ENCODE measurements around the gene KNTC1.
"Not testable (repeated sequence)": the region's sequence is repeated elsewhere in the genome, so short reads cannot be mapped to it uniquely, and the experiment has no call there.

KNTC1 gene

DNA sequence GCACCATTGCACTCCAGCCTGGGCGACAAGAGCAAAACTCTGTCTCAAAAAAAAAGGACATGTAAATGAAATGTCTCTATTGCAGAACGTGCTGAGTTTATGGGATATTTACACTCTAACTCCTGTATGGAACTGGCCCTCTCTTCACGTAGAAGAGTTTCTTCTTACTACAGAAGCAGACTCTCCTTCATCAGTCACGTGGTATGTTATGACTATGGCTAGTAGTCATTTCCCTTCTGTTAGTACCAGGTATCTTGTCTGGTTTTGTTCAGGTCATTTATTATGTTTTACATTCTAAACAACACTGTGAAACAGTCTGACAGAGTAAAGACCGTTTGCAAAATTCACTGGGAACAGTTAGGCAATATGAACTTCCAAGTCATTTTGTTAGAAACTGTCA, 20.3 kb downstream of the KNTC1 start:
- H3K79me2 ChIP-seq (ENCODE audit: low read length) = peaks cover 5% of the 10 kb centered on the region; the same call in 1 of the 2 replicates
- H3K36me3 ChIP-seq (replicated peaks; ENCODE audit: low read depth, low read length) = peaks cover 45% of the 10 kb centered on the region
- no peaks in the 10 kb centered on the region for H3K9me3 ChIP-seq (ENCODE audit: insufficient read depth, low read length)
- no peak overlapping the region for H3K27ac ChIP-seq (ENCODE audit: low read length)
- no peak overlapping the region for H3K4me3 ChIP-seq (ENCODE audit: low read length)
- TF ChIP-seq, protein P1, sequence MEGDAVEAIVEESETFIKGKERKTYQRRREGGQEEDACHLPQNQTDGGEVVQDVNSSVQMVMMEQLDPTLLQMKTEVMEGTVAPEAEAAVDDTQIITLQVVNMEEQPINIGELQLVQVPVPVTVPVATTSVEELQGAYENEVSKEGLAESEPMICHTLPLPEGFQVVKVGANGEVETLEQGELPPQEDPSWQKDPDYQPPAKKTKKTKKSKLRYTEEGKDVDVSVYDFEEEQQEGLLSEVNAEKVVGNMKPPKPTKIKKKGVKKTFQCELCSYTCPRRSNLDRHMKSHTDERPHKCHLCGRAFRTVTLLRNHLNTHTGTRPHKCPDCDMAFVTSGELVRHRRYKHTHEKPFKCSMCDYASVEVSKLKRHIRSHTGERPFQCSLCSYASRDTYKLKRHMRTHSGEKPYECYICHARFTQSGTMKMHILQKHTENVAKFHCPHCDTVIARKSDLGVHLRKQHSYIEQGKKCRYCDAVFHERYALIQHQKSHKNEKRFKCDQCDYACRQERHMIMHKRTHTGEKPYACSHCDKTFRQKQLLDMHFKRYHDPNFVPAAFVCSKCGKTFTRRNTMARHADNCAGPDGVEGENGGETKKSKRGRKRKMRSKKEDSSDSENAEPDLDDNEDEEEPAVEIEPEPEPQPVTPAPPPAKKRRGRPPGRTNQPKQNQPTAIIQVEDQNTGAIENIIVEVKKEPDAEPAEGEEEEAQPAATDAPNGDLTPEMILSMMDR (IDR thresholded peaks at IDR 0.05; ENCODE audit: low read depth, low read length) = no peak
- TF ChIP-seq EZH2phosphoT487 (IDR thresholded peaks at IDR 0.05; ENCODE audit: low read depth) = no peak
- no peak overlapping the region for H2AFZ ChIP-seq (ENCODE audit: low read depth, low read length)
- no peaks in the 10 kb centered on the region for H4K20me1 ChIP-seq (ENCODE audit: insufficient read depth, low read length)
- peak overlapping the region; percentile 8 for H3K4me2 ChIP-seq (ENCODE audit: low read length)
- H3K4me1 ChIP-seq (ENCODE audit: low read length) = peaks cover 45% of the 10 kb centered on the region
- no peaks in the 10 kb centered on the region for H3K27me3 ChIP-seq (ENCODE audit: low read depth, low read length)
- no peak overlapping the region for H3K9ac ChIP-seq (ENCODE audit: low read length)

DNA sequence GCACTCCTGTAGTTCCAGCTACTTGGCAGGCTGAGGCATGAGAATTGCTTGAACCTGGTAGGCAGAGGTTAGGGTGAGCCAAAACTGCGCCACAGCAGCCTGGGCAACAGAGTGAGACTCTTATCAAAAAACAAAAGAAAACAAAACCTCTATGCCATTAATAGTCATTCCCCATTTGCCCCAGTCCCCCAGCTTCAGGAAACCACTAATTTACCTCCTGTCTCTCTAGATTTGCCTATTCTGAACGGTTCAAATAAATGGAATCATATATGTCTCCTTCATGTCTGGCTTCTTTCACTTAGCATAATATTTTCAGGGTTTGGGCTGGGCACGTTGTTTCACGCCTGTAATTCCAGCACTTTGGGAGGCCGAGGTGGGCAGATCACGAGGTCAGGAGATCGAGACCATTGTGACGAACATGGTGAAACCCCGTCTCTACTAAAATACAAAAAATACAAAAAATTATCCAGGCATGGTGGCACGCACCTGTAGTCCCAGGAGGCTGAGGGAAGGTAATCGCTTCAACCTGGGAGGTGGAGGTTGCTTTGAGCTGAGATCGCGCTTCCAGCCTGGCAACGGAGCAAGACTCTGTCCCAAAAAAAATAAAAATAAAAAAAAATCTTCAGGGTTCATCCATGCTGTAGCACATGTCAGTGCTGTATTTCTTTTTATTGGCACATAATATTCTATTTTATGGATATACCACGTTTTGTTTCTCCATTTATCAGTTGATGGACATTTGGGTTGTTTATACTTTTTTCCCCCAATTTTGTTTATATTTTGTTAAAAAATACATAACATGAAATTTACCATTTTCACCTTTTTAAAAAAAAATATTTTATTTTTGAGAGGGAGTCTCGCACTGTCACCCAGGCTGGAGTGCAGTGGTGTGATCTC, 31.9 kb downstream of the KNTC1 start:
- H3K4me3 ChIP-seq (ENCODE audit: low read length) = no peak overlapping the region
- H3K27me3 ChIP-seq (ENCODE audit: low read depth, low read length) = no peaks in the 10 kb centered on the region
- TF ChIP-seq, protein P1 (IDR thresholded peaks at IDR 0.05; ENCODE audit: low read depth, low read length) = no peak
- no peak overlapping the region for H3K4me2 ChIP-seq (ENCODE audit: low read length)
- peaks cover 4% of the 10 kb centered on the region; the same call in 1 of the 2 replicates for H3K79me2 ChIP-seq (ENCODE audit: low read length)
- no peak overlapping the region for H3K27ac ChIP-seq (ENCODE audit: low read length)
- no peak overlapping the region for H3K9ac ChIP-seq (ENCODE audit: low read length)
- H3K4me1 ChIP-seq (ENCODE audit: low read length) = peaks cover 4% of the 10 kb centered on the region; the same call in 1 of the 2 replicates
- H2AFZ ChIP-seq (ENCODE audit: low read depth, low read length) = no peak overlapping the region
- no peaks in the 10 kb centered on the region for H3K9me3 ChIP-seq (ENCODE audit: insufficient read depth, low read length)
- peaks cover 48% of the 10 kb centered on the region for H3K36me3 ChIP-seq (replicated peaks; ENCODE audit: low read depth, low read length)
- no peaks in the 10 kb centered on the region for H4K20me1 ChIP-seq (ENCODE audit: insufficient read depth, low read length)

DNA sequence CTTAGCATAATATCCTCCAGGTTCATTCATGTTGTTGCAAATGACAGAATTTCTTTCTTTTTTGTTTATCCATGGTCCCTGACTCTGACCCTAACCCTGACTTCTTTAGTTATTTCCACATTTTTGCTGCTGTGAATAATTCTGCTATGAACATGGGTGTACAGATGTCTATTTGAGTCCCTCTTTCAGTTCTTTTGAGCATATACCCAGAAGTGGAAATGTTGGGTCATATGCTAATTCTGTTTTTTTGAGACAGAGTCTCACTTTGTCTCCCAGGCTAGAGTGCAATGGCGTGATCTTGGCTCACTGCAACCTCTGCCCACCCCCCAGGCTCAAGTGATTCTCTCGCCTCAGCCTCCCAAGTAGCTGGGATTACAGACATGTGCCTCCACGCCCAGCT, 33.1 kb downstream of the KNTC1 start:
- Histone ChIP-seq H3K36me3 (replicated peaks; ENCODE audit: low read depth, low read length) (peaks cover 48% of the 10 kb centered on the region), H3K4me3 (ENCODE audit: low read length) (no peak overlapping the region), H3K79me2 (ENCODE audit: low read length) (no peaks in the 10 kb centered on the region), H3K9me3 (ENCODE audit: insufficient read depth, low read length) (no peaks in the 10 kb centered on the region), H3K4me2 (ENCODE audit: low read length) (no peak overlapping the region), H4K20me1 (ENCODE audit: insufficient read depth, low read length) (no peaks in the 10 kb centered on the region), H3K27me3 (ENCODE audit: low read depth, low read length) (no peaks in the 10 kb centered on the region), H3K4me1 (ENCODE audit: low read length) (peaks cover 4% of the 10 kb centered on the region; the same call in 1 of the 2 replicates), H3K9ac (ENCODE audit: low read length) (no peak overlapping the region), H2AFZ (ENCODE audit: low read depth, low read length) (no peak overlapping the region), H3K27ac (ENCODE audit: low read length) (peak overlapping the region; percentile 20; the same call in 1 of the 2 replicates)
- TF ChIP-seq EZH2phosphoT487 (IDR thresholded peaks at IDR 0.05; ENCODE audit: low read depth) = no peak
- TF ChIP-seq, protein P1 (IDR thresholded peaks at IDR 0.05; ENCODE audit: low read depth, low read length) = no peak

DNA sequence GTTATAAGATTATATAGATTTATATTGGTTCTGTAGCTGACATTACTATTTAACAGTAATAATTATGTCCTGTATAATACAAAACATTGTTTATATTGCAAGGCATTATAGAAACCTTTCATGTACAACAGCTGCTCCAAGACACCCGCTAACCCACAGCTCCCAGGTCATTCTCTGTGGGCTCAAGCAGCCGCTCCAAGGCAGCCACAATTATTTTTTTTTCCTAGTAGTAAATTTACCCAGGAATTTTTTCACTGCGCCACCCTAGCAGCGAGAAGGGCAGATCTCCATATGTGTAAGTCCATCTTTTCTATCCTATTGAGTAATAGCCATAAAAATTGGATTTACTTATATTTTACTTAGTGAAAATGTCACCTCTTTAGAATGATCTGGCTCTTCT, 36.3 kb downstream of the KNTC1 start:
- H3K79me2 ChIP-seq (ENCODE audit: low read length) = no peaks in the 10 kb centered on the region
- no peaks in the 10 kb centered on the region for H3K9me3 ChIP-seq (ENCODE audit: insufficient read depth, low read length)
- no peaks in the 10 kb centered on the region for H4K20me1 ChIP-seq (ENCODE audit: insufficient read depth, low read length)
- H3K4me3 ChIP-seq (ENCODE audit: low read length) = no peak overlapping the region
- TF ChIP-seq, protein P1 (IDR thresholded peaks at IDR 0.05; ENCODE audit: low read depth, low read length) = no peak
- no peak for TF ChIP-seq EZH2phosphoT487 (IDR thresholded peaks at IDR 0.05; ENCODE audit: low read depth)
- no peak overlapping the region for H3K4me2 ChIP-seq (ENCODE audit: low read length)
- no peak overlapping the region for H3K9ac ChIP-seq (ENCODE audit: low read length)
- no peaks in the 10 kb centered on the region for H3K27me3 ChIP-seq (ENCODE audit: low read depth, low read length)
- peaks cover 4% of the 10 kb centered on the region; the same call in 1 of the 2 replicates for H3K4me1 ChIP-seq (ENCODE audit: low read length)
- H3K27ac ChIP-seq (ENCODE audit: low read length) = no peak overlapping the region
- H2AFZ ChIP-seq (ENCODE audit: low read depth, low read length) = no peak overlapping the region
- peaks cover 32% of the 10 kb centered on the region for H3K36me3 ChIP-seq (replicated peaks; ENCODE audit: low read depth, low read length)

DNA sequence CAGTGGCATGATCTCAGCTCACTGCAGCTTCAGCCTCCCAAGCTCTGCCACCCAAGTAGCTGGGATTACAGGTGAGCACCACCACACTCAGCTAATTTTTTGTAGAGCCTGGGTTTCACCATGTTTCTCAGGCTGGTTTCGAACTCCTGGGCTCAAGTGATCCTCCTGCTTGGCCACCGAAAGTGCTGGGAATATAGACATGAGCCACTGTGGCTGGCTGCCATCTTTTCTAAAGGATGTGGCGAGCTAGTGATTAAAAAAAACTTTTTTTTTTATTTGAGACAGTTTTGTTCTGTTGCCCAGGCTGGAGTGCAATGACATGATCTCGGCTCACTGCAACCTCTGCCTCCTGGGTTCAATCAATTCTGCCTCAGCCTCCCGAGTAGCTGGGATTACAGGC, 39.8 kb downstream of the KNTC1 start:
- not testable (repeated sequence) for H4K20me1 ChIP-seq (ENCODE audit: insufficient read depth, low read length); H3K4me3 ChIP-seq (ENCODE audit: low read length); H3K9me3 ChIP-seq (ENCODE audit: insufficient read depth, low read length); H3K27me3 ChIP-seq (ENCODE audit: low read depth, low read length); H3K4me2 ChIP-seq (ENCODE audit: low read length); H3K27ac ChIP-seq (ENCODE audit: low read length); H3K9ac ChIP-seq (ENCODE audit: low read length); H3K79me2 ChIP-seq (ENCODE audit: low read length); H2AFZ ChIP-seq (ENCODE audit: low read depth, low read length); H3K4me1 ChIP-seq (ENCODE audit: low read length)
- H3K36me3 ChIP-seq (replicated peaks; ENCODE audit: low read depth, low read length) = peaks cover 36% of the 10 kb centered on the region
